H1 (cell line): ENCODE results near the gene AAGAB.

ENCODE experiments used
- ATF3 ChIP-seq: IDR thresholded peaks from 2 replicates; pipeline ENCODE4 v1.6.1; 2011; ENCODE audit warnings: low read depth, mild to moderate bottlenecking, low read length; ENCODE audit not compliant: insufficient read depth
- BCL11A ChIP-seq, 2 experiments: IDR thresholded peaks; one replicate each; pipeline ENCODE4 v1.6.1; 2011; ENCODE audit warnings: low read depth in 2 of 2, low read length in 2 of 2, mild to moderate bottlenecking in 2 of 2
- CHD2 ChIP-seq: IDR thresholded peaks from 2 replicates; pipeline ENCODE4 v1.6.1; 2012; ENCODE audit warnings: low read length, improper control_type of control experiment
- CREB1 ChIP-seq: IDR thresholded peaks from 2 replicates; pipeline ENCODE4 v1.6.1; 2012; ENCODE audit warnings: inconsistent platforms
- CTCF ChIP-seq, 3 experiments: IDR thresholded peaks; 1 replicate in 2 of 3; 2 replicates in 1 of 3; pipeline versions ENCODE4 v1.5.1 to v1.6.1; 2011; ENCODE audit warnings: low read length in 3 of 3, mild to moderate bottlenecking in 3 of 3, inconsistent platforms in 2 of 3, low read depth in 1 of 3, moderate library complexity in 1 of 3; ENCODE audit not compliant: insufficient read depth in 1 of 3; ENCODE audit errors: control extremely low read depth in 1 of 3
- EZH2 ChIP-seq: fragments of 200-600 bp; sonication (generic); IDR thresholded peaks from 2 replicates; pipeline ENCODE4 v1.7.1; 2012; ENCODE audit warnings: low read depth, mild to moderate bottlenecking, moderate library complexity, low read length, inconsistent platforms; ENCODE audit not compliant: severe bottlenecking
- MAX ChIP-seq: IDR thresholded peaks from 2 replicates; pipeline ENCODE4 v1.6.1; 2012; ENCODE audit warnings: inconsistent platforms
- POLR2A ChIP-seq, 2 experiments: IDR thresholded peaks; 1 replicate in 1 of 2; 2 replicates in 1 of 2; pipeline ENCODE4 v1.6.1; 2011; ENCODE audit warnings: low read depth in 2 of 2, low read length in 2 of 2, mild to moderate bottlenecking in 2 of 2; ENCODE audit errors: control extremely low read depth in 1 of 2
- RBBP5 ChIP-seq: IDR thresholded peaks from 2 replicates; pipeline ENCODE4 v1.7.1; 2012; ENCODE audit warnings: low read depth, mild to moderate bottlenecking, inconsistent platforms, low read length, moderate library complexity, borderline replicate concordance
- RFX5 ChIP-seq: IDR thresholded peaks from 2 replicates; pipeline ENCODE4 v1.6.1; 2011; ENCODE audit warnings: low read depth, low read length, improper control_type of control experiment, borderline replicate concordance
- SRF ChIP-seq: IDR thresholded peaks from 2 replicates; pipeline ENCODE4 v1.6.1; 2011; ENCODE audit warnings: mild to moderate bottlenecking, low read depth, low read length, moderate library complexity
- TAF1 ChIP-seq: IDR thresholded peaks from 2 replicates; pipeline ENCODE4 v1.6.1; 2011; ENCODE audit warnings: mild to moderate bottlenecking, low read depth, low read length

- no peak for TF ChIP-seq CTCF (IDR thresholded peaks at IDR 0.05; ENCODE audit: control extremely low read depth in 1 of 3, insufficient read depth in 1 of 3, low read depth in 1 of 3, low read length in 3 of 3)
- TF ChIP-seq POLR2A (IDR thresholded peaks at IDR 0.05; ENCODE audit: control extremely low read depth in 1 of 2, low read depth in 2 of 2, low read length in 2 of 2) = no peak
- no peak for TF ChIP-seq ATF3
- TF ChIP-seq MAX = no peak
- no peak for TF ChIP-seq CREB1
- no peak for TF ChIP-seq RBBP5
- TF ChIP-seq TAF1 = no peak
- no peak for TF ChIP-seq CHD2
- no peak for TF ChIP-seq SRF
- TF ChIP-seq BCL11A (IDR thresholded peaks at IDR 0.05; ENCODE audit: low read depth in 2 of 2, low read length in 2 of 2) = no peak
- TF ChIP-seq RFX5 = no peak
- TF ChIP-seq EZH2 = no peak
Measured at GRCh38 chr15:67241132-67241855, 13.2 kb downstream of the AAGAB start.
